NCI-H2107 (cell line): Measurements from ENCODE around the gene SUZ12.
"Not testable (repeated sequence)": the region's sequence is repeated elsewhere in the genome, so short reads cannot be mapped to it uniquely, and the experiment has no call there.

Source experiments
- DNase-seq: peaks from one replicate; lab custom pipeline; 2025; lab: John Stamatoyannopoulos, UW

SUZ12 gene

DNA sequence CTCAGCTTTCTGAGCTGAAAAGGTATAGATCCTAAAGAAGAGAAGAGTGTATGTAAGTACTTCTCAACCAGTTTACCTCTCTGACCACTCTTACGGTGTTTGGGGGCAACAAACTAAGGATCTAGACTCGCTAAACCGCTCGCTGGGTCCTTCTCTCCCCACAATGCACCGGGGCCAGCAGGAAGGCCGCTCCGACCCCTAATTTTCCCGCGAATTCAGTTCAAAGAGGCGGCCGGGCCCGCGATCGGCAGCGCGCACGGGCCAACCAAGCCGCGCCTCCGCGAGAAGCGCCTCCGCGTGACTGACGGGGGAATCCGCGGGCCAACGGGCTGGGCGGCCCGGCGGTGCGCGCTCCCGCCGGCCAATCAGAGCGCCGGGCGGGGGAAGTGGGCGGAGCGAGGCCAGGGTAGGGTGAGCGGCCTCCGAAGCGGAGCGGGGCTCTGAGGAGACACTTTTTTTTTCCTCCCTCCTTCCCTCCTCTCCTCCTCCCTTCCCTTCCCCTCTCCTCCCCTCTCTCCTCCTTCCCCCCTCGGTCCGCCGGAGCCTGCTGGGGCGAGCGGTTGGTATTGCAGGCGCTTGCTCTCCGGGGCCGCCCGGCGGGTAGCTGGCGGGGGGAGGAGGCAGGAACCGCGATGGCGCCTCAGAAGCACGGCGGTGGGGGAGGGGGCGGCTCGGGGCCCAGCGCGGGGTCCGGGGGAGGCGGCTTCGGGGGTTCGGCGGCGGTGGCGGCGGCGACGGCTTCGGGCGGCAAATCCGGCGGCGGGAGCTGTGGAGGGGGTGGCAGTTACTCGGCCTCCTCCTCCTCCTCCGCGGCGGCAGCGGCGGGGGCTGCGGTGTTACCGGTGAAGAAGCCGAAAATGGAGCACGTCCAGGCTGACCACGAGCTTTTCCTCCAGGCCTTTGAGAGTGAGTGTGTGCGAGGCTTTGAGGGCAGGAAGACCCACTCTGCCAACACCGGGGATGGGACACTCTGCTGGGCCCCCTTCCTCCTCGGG is at the start of gene SUZ12:
SUZ12 (plus strand) TSS at position 393 of the 995 bp plus-strand sequence; CDS start at position 633, 240 bp downstream.
- DNase-seq, result peak; percentile 80

DNA sequence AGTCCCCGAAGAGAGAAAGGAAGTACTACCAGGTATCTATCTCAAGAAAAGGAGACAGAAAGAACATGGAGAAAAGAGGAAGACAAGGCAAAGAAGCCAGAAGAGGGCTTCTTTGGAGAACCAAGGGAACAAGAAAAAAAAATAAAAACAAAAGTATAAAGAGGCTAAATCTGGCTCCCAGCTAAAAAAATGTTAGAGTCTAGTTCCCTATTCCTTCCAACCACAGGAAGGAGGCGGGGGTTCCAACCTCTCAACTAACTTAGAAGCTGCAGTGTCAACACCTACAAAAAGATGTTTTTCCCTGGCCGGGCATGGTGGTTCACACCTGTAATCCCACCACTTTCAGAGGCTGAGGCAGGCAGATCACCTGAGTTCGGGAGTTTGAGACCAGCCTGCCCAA is 48.7 kb upstream of the SUZ12 start:
- DNase-seq, result no peak

DNA sequence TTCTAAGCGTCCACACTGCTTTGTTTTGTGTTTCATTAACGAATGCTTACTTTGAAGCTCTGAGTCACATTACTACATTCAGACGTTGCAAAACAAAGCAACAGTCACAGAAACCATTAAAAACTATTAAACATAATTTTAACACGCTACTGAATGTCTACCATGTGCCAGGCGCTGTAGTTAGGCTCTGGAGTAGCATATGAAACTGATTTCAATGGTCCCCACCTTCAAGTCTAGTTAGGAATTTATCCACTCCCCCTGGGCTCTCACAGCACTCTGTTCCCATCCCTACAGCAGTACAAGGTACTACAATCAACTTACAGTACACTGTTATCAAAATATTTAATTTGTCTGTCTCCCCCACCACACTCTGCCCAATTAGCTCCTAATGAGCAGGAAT is 35.9 kb upstream of the SUZ12 start:
- no peak for DNase-seq

DNA sequence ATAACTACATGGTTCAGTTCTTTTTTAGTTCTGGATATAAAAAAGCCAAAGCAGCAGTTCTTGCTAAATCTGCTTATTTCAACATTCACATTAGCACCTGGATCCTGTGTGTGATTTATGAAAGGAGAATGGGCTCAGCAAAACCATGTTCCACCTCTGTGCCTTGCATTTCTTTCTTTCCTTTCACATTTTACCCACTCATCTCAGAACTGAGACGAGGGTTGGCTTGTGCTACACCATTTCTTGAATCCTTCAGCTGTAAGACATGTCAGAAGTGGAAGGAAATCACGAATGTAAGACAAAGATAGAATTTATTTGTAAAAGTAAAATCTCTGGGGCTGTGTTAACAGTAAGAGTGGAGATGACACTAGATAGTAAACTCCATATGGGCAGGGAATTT is 34.1 kb upstream of the SUZ12 start:
- no peak for DNase-seq

DNA sequence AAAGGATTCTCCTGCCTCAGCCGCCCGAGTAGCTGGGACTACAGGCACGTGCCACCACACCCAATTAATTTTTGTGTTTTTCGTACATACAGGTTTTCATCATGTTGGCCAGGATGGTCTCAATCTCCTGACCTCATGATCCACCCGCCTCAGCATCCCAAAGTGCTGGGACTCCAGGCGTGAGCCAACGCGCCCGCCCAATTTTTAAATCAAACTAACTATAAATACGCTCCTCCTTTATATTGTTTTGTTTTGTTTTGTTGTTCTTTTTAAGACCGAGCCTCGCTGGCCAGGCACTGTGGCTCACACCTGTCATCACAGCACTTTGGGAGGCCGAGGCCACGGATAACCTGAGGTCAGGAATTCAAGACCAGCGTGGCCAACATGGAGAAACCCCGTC is 33.4 kb upstream of the SUZ12 start:
- DNase-seq, result no peak

DNA sequence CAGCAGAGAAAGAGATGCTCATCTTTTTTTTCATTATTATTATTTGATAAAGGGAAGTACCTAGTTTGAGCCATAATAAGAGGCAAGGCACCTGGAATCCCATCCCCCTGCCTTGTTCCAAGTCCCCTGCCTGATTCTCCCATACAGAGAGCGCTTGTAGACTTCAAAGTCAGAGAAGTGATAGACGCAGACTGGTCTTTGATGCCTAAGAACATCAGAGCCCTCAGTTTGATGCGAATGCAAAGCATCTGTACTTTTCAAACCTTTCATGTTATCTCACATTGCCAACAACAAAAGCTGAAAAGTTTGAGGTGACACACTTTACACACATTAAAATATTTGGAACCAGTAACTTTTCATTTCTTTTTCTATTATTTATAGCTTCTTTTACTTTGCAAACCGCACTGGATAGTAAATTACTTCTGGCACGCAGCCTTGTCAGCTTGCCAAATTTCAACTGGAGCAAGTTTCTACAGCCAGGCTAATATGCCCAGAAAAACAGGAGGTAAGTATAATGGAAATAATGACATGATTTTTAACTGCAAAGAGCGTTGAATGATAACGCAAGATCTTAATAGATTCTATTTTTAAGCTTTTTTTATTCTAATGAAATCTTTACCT is 29.4 kb upstream of the SUZ12 start:
- DNase-seq, result no peak

DNA sequence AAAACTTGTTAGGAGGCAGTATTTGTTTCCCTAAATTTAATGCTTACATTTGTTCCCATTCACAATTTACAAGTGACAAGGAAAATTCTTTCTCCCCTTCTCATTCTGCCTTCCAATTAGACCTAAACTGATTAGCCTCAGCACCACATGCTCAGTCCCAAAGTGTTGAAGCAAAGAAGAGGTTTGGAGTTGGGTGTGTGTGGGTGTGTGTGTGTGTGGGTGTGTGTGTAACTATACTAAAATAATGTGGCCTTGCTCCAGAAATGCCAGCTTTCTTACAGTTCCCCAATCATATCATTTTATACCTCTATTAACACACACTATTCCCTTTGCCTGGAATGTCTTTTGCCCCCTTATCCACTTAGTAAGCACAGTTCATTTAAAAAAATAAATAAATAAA is 28.4 kb upstream of the SUZ12 start:
- DNase-seq, result no peak

DNA sequence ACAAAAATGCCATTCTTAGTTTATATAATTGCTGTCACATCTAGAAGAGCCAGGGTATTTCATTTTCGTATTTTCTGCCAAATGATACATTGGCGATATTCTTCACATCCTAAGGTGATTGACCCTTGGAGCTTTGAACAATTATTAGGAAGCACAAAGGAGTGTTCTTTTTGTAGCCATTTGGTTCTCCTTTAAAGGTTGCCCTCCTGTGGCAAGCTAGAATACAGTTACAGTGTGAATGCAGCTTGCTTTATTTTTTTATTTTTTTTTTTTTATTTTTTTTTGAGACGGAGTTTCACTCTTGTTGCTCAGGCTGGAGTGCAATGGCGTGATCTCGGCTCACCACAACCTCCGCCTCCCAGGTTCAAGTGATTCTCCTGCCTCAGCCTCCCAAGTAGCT is 24.1 kb upstream of the SUZ12 start:
- not testable (repeated sequence) for DNase-seq

DNA sequence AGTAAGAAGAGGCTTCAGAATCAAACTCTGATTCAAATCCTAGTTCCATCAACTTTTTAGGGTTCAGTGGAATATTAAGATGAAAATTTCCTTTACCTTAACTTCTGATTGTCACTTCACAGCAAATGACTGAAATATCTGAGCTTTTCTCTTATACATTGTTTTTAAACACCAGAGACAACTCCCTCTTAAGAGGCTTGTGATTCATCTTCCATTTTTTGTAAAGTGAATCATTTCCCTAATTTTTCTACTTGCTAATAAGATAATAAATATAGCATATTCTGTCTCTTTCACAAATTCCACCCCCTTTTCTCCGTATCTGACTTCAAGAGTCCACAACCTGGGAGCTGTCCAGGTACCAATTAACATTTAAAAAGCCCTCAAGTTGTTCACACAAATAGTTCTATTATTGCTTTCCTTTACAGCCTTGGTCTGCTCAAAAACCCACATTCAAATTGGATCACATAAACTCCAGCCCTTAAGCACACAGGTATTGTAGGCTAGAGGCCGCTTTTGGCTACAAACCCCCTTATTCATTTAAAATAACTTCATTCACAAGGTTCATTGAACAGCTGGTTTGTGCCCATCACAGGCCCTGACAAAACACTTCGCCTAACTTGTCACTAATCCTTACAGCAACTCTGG is 21.2 kb upstream of the SUZ12 start:
- no peak for DNase-seq

DNA sequence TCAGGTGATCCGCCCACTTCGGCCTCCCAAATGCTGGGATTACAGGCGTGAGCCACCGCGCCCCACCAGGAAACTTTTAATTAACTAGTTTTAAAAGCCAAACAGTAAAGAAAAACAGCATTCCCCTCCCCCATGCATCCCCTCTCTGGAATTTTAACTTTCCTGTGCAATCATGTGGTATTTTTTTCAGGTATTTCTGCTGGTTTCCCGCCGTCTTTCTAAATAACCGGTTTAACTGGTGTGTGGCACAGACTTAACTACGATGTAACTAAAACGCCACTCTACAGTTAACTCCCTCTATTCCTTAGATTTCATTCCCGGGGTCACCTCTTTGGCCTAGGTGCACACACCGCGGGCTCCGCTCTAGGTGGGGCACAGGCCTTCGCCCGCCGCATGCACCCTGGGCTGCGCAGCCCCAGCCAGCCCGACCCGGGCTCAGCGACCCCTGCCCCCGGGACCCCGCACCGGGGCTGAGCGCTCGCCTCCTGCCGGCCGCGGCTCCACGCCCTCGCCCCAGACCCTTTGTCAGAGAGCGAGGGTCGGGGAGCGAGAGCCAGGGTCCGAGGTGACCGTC is 20.2 kb upstream of the SUZ12 start:
- DNase-seq, result no peak

DNA sequence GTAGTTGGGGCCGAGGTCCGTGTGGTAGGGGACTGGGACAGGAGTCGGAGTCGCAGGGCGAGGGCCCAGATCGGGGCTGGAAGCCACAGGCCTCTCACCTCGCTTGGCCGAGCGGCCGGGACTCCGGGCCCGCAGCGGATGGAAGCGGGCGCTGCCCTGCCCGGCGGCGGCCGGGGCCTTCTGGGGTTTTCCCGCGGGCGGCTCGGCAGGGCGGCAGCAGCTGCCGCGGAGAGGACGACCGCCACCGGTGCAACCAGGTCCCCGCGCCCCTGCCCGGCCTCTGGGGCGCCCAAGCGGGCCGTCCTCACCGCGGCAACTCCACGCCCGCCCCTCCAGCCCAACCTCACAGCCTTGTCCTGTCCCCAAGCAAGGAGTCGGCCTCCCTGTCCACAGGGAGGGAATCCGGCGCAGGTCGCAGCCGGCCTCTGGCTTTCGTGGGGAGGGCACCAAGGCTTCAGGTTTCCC is 19.7 kb upstream of the SUZ12 start:
- no peak for DNase-seq

DNA sequence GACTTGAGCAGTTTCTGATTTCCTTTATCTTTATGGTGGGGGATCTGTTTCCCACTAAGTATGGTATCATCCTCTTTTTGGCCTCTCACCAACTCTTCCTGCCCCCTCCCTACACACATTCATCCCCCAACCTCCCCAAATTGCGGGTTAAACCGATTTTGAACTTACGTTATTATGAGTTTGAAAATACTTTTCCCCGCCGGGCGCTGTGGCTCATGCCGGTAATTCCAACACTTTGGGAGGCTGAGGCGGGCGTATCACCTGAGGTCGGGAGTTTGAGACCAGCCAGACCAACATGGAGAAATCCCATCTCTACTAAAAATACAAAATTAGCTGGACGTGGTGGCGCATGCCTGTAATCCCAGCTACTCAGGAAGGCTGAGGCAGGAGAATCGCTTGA is 19.1 kb upstream of the SUZ12 start:
- not testable (repeated sequence) for DNase-seq

DNA sequence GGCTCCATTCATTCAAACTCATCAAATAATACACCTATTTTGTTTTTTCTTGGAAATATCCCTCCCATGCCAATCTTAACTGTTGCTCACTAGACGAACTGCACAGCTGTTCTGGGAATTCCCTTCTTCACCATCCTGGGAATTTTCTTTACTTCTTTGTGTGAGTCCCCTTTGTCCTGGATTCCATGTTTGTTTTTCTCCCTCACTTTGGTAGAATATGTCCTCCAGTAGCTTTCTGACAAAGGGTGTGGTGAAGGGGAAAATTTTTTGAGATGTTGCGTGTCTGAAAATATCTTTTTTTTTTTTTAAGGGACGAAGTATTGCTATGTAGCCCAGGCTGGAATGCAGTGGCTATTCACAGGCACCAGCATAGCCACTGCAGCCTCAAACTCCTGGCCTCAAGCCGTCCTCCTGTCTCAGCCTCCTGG is 18.1 kb upstream of the SUZ12 start:
- DNase-seq, result no peak

DNA sequence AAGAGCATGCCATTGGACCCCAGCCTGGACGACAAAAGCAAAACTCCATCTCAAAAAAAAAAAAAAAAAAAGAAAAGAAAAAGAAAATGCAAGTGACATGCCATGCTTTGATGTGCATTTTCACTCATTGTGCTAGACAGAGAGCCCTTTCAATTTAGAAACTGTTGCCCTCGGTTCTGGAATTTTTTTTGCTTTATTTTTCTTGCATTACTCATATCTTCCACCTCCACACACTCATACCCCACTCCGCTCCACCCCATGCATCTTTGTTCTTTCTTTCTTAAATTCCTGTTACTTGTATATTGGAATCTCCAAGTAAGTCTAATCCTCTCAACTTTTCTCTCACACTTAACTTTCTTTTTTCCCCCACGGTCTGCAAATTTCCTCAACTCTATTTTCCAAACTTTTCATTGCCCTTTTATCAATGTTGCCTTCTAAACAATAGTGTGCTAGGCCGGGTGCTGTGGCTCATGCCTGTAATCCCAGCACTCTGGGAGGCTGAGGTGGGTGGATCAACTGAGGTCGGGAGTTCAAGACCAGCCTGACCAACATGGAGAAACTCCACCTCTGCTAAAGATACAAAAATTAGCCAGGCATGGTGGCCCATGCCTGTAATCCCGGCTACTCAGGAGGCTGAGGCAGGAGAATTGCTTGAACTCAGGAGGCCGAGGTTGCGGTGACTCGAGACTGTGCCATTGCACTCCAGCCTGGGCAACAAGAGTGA is 16.8 kb upstream of the SUZ12 start:
- no peak for DNase-seq

DNA sequence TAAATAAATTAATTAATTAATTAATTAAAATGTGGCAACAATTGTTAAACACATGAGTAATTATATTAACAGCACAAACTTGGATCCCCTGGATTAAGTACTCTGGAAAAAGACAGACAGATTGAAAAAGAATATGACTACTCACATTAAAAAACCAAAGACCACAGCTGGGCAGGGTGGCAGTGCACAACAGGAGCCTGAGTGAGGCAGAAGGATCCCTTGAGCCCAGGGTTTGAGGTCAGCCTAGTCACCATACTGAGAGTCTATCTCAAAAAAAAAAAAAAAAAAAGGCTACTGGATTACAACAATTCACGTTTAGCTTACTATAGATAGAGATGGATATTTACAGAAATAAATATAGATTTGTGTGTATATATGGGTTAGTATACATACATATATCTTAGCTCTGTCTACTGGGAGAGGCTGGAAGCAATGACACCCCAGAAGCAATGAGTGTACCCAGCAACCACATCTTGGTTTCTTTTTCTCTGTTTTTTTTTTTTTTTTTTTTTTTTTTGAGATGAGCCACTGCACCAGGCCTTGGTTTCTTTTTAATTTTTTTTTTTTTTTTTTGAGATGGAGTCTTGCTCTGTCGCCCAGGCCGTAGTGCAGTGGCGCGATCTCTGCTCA is 10.6 kb upstream of the SUZ12 start:
- DNase-seq, result no peak

DNA sequence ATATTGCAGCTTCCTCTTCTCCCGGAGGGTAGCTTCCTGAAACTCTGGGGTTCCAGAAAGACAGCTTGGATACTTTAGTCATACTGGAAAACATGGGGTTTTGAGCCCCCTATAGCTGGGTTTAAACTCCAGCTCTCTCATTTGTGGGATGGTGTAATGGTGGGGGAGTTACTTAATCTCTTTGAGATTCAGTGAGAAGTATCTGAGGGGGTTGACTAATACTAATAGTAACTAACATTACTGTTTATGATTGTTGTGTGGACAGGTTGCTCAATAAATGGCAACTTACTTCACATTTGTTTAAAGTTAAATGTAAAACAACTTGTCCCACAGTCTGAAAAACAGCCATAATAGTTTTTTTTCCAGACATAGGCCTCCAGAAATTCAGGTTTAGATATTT is 5.1 kb upstream of the SUZ12 start:
- DNase-seq, result no peak

DNA sequence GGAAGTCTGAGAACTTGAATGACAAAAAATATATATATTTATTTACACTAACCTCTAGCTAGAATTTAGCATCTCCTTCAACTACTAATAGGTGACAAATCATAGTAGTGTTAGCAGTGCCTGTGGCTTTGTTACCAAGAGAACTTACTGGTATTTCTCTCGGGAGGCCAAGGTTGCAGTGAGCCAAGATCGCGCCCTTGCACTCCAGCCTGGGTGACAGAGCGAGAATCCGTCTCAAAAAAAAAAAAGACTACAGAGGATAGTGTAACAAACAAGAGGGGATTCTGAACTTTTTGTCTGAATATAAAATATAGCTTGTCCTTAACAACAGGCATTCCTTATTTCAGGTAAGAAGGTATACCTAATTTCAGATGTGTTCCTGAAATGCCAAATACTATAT is 1.3 kb upstream of the SUZ12 start:
- DNase-seq, result no peak

DNA sequence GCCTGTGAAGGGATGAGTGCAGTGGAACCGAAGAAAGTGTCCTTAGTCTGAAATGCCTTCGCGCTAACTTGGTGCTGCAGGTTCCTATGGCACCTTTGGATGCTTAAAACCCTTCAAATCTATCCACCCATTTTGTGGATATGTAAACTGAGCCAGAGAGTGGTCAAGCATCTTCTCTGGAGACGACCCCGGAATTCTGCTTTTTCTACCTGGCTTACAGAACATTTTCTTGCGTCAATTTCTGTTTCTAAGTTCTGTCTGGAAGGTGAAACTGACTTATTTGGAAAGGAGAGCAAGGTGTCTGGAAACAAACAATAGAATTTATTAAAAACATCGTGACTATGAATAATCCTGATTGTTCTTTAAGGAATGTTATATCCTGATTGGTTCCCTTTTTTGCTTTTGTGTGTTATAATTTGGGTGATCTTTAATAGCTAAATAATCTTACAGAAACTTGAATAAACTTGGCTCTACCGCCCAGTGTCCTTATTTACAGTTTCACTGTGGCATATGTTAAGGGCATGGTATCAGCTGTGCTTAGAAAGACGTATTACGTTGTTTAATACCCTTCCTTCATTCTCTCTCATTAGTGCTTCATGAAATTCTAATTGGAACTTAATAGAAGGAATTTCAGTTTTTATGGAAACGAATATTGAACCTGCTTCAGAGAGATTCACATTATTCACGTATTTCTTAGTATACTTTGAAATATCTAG is 1.3 kb downstream of the SUZ12 start:
- not testable (repeated sequence) for DNase-seq

DNA sequence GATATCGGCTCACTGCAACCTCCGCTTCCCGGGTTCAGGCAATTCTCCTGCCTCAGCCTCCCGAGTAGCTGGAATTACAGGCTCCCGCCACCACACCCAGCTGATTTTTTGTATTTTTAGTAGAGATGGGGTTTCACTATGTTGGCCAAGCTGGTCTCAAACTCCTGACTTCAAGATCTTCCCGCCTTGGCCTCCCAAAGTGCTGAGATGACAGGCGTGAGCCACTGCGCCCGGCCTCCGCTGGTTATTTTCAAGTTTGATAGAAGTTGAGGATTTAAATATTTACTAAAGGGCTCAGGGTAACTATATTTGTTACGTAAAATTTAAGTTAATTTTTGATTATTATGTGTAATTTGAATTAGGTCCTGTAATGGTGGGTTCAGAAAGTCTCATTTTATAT is 5.1 kb downstream of the SUZ12 start:
- not testable (repeated sequence) for DNase-seq

DNA sequence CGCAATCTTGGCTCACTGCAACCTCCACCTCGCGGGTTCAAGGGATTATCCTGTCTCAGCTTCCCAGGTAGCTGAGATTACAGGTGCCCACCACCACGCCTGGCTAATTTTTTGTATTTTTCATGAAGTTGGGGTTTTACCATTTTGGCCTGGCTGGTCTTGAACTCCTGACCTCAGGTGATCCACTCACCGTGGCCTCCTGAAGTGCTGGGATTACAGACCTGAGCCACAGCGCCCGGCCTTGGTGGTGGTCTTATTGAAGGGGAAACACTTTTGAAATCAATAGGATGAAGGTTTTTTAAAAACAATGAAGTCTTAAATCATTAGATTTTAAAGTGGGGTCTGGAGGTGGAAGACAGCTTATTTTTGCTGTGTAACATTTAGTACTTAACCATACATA is 5.6 kb downstream of the SUZ12 start:
- DNase-seq, result not testable (repeated sequence)
